Hepatocyte (in vitro differentiated cells): ENCODE results near the gene FSD2. TPM values are rescaled to one million over a fixed set of nuclear protein-coding genes. Genes with fewer than 3 reads are reported as not detected.

Experiments
- DNase-seq: peaks from one replicate; pipeline ENCODE4 v3.0.0-alpha.2; 2016; ENCODE audit warnings: low spot score
- H2AFZ ChIP-seq: fragments of 200-600 bp; sonication (generic); 2 replicates; pipeline ENCODE4 v1.6.0; 2016; ENCODE audit warnings: antibody characterized with exemption, mild to moderate bottlenecking
- H3K27ac ChIP-seq: fragments of 200-600 bp; sonication (generic); 2 replicates; pipeline ENCODE4 v1.5.1; 2016; ENCODE audit warnings: mild to moderate bottlenecking
- H3K27me3 ChIP-seq: fragments of 200-600 bp; sonication (generic); 2 replicates; pipeline ENCODE4 v1.6.1; 2016
- H3K36me3 ChIP-seq: fragments of 200-600 bp; sonication (generic); replicated peaks from 2 replicates; pipeline ENCODE4 v1.5.1; 2016; ENCODE audit warnings: low read depth; ENCODE audit not compliant: insufficient read depth
- H3K4me1 ChIP-seq: fragments of 200-600 bp; sonication (generic); 2 replicates; pipeline ENCODE4 v1.5.1; 2016; ENCODE audit warnings: mild to moderate bottlenecking, moderate library complexity; ENCODE audit not compliant: insufficient read depth
- H3K4me2 ChIP-seq: fragments of 200-600 bp; sonication (generic); 2 replicates; pipeline ENCODE4 v1.6.0; 2016
- H3K4me3 ChIP-seq: fragments of 200-600 bp; sonication (generic); 2 replicates; pipeline ENCODE4 v1.5.1; 2016; ENCODE audit warnings: mild to moderate bottlenecking
- H3K79me2 ChIP-seq: fragments of 200-600 bp; sonication (generic); 2 replicates; pipeline ENCODE4 v1.6.0; 2017; ENCODE audit warnings: mild to moderate bottlenecking
- H3K9me2 ChIP-seq: fragments of 200-600 bp; sonication (generic); replicated peaks from 2 replicates; pipeline ENCODE4 v1.6.0; 2017; ENCODE audit warnings: mild to moderate bottlenecking; ENCODE audit not compliant: insufficient read depth
- H3K9me3 ChIP-seq: fragments of 200-600 bp; sonication (generic); 2 replicates; pipeline ENCODE4 v1.5.1; 2016; ENCODE audit warnings: low read depth, mild to moderate bottlenecking
- H4K20me1 ChIP-seq: fragments of 200-600 bp; sonication (generic); 2 replicates; pipeline ENCODE4 v1.6.0; 2016; ENCODE audit warnings: mild to moderate bottlenecking; ENCODE audit not compliant: insufficient read depth, poor library complexity, severe bottlenecking
- CTCF ChIP-seq: fragments of 200-600 bp; sonication (generic); IDR thresholded peaks from 2 replicates; pipeline ENCODE4 v1.5.1; 2016; ENCODE audit warnings: antibody characterized with exemption, mild to moderate bottlenecking; ENCODE audit not compliant: poor library complexity
- EZH2 ChIP-seq: fragments of 200-600 bp; sonication (generic); IDR thresholded peaks from 2 replicates; pipeline ENCODE4 v1.6.1; 2016; ENCODE audit warnings: antibody characterized with exemption, mild to moderate bottlenecking, borderline replicate concordance
- EZH2phosphoT487 ChIP-seq: fragments of 200-600 bp; sonication (generic); IDR thresholded peaks from one replicate; pipeline ENCODE4 v1.6.1; 2018; ENCODE audit warnings: antibody characterized with exemption, mild to moderate bottlenecking, low read depth, moderate library complexity; ENCODE audit not compliant: unreplicated experiment, severe bottlenecking
- WGBS: methylation state at CpG from one replicate; pipeline ENCODE4 v1.1.6; 2016; ENCODE audit warnings: low lambda C conversion rate; ENCODE audit errors: missing lambda C conversion rate; 5-methylcytosine and 5-hydroxymethylcytosine counted together
- polyA plus RNA-seq: library from polyadenylated mRNA; unstranded; fragments of >200 nt; fragmentation: Nextera tagmentation; extraction: Ambion mirVana; gene quantifications from 2 replicates; pipeline ENCODE4 v1.2.1, GENCODE V29; 2016
- total RNA-seq: library from RNA; depleted of rRNA; stranded (reverse); fragments of >200 nt; gene quantifications from 2 replicates; pipeline ENCODE4 v1.2.3, GENCODE V29; 2014

Gene FSD2
- total and polyA plus RNA-seq, 2 experiments from 2014 or later = 0.06 TPM; not detected in 1

GRCh38 chr15:82807920-82808633 is 2.2 kb upstream of the FSD2 start:
- Histone ChIP-seq H3K4me1 (peaks cover 8% of the 10 kb centered on the region), H3K27ac (no peak overlapping the region), H4K20me1 (peaks cover 23% of the 10 kb centered on the region), H3K4me2 (no peak overlapping the region), H3K9me2 (no peaks in the 10 kb centered on the region), H3K79me2 (peaks cover 26% of the 10 kb centered on the region), H2AFZ (no peak overlapping the region), H3K4me3 (no peak overlapping the region), H3K36me3 (no peaks in the 10 kb centered on the region), H3K27me3 (no peaks in the 10 kb centered on the region), H3K9me3 (no peaks in the 10 kb centered on the region)
- 90% methylated on average over 11 of the region's 11 CpGs for WGBS
- no peak for DNase-seq
- TF ChIP-seq CTCF (no peak), EZH2phosphoT487 (no peak)

- Histone ChIP-seq H3K4me1 (no peaks in the 10 kb centered on the region), H3K79me2 (no peaks in the 10 kb centered on the region), H3K27me3 (peaks cover 4% of the 10 kb centered on the region), H2AFZ (no peak overlapping the region), H3K36me3 (no peaks in the 10 kb centered on the region), H3K9me3 (no peaks in the 10 kb centered on the region), H3K4me3 (no peak overlapping the region), H4K20me1 (no peaks in the 10 kb centered on the region), H3K27ac (no peak overlapping the region), H3K4me2 (no peak overlapping the region), H3K9me2 (no peaks in the 10 kb centered on the region)
- 58% methylated on average over 1 of the region's 1 CpG for WGBS
- no peak for DNase-seq
- no peak for TF ChIP-seq EZH2
- no peak for TF ChIP-seq CTCF
- no peak for TF ChIP-seq EZH2phosphoT487
Measured at GRCh38 chr15:82804575-82804949, 1.3 kb downstream of the FSD2 start.

- no peaks in the 10 kb centered on the region for H3K36me3 ChIP-seq
- 86% methylated on average over 2 of the region's 2 CpGs for WGBS
- no peaks in the 10 kb centered on the region for H3K79me2 ChIP-seq
- DNase-seq = no peak
- H2AFZ ChIP-seq = no peak overlapping the region
- H3K9me2 ChIP-seq = no peaks in the 10 kb centered on the region
- H3K27ac ChIP-seq = no peak overlapping the region
- H3K27me3 ChIP-seq = peaks cover 4% of the 10 kb centered on the region
- H3K9me3 ChIP-seq = no peaks in the 10 kb centered on the region
- TF ChIP-seq EZH2phosphoT487 (no peak), CTCF (no peak)
- no peak overlapping the region for H3K4me3 ChIP-seq
- no peak overlapping the region for H3K4me2 ChIP-seq
- no peaks in the 10 kb centered on the region for H3K4me1 ChIP-seq
- no peaks in the 10 kb centered on the region for H4K20me1 ChIP-seq
Measured at GRCh38 chr15:82803793-82804574, 1.9 kb downstream of the FSD2 start.
